ENCODE data around the gene LYPD6B.

Gene LYPD6B

GRCh38 chr2:149167001-149167780 is 128.7 kb downstream of the LYPD6B start:
- DNase-seq: peak; percentile 36

- no peak for DNase-seq
These were observed 129.4 kb downstream of the LYPD6B start for GRCh38 chr2:149167941-149168340.

- no peak for DNase-seq
These were observed 131.2 kb downstream of the LYPD6B start for GRCh38 chr2:149169656-149170055.

GRCh38 chr2:149170156-149170555 is 131.7 kb downstream of the LYPD6B start:
- no peak for DNase-seq

- no peak for DNase-seq
These were observed 132.4 kb downstream of the LYPD6B start for GRCh38 chr2:149170911-149171310.

GRCh38 chr2:149173220-149173619 is 134.7 kb downstream of the LYPD6B start:
- no peak for DNase-seq

- no peak for DNase-seq
These were observed 137.5 kb downstream of the LYPD6B start for GRCh38 chr2:149175956-149176355.

GRCh38 chr2:149178612-149179011 is 140.1 kb downstream of the LYPD6B start:
- DNase-seq: no peak

GRCh38 chr2:149180226-149180875 is 141.9 kb downstream of the LYPD6B start:
- no peak for DNase-seq

GRCh38 chr2:149183187-149183586 is 144.7 kb downstream of the LYPD6B start:
- no peak for DNase-seq

GRCh38 chr2:149184991-149185390 is 146.5 kb downstream of the LYPD6B start:
- DNase-seq: no peak

- DNase-seq: no peak
These were observed 147.5 kb downstream of the LYPD6B start for GRCh38 chr2:149185942-149186490.

- DNase-seq: no peak
These were observed 148.6 kb downstream of the LYPD6B start for GRCh38 chr2:149187057-149187456.

- no peak for DNase-seq
These were observed 149.8 kb downstream of the LYPD6B start for GRCh38 chr2:149188291-149188690.

- DNase-seq: no peak
These were observed 151.3 kb downstream of the LYPD6B start for GRCh38 chr2:149189769-149190168.

- DNase-seq: no peak
These were observed 153.4 kb downstream of the LYPD6B start for GRCh38 chr2:149191915-149192314.

GRCh38 chr2:149192427-149192826 is 153.9 kb downstream of the LYPD6B start:
- DNase-seq: no peak

- DNase-seq: no peak
These were observed 161.6 kb downstream of the LYPD6B start for GRCh38 chr2:149200109-149200520.

GRCh38 chr2:149204686-149205085 is 166.2 kb downstream of the LYPD6B start:
- DNase-seq: no peak

GRCh38 chr2:149205143-149205542 is 166.6 kb downstream of the LYPD6B start:
- no peak for DNase-seq

- no peak for DNase-seq
These were observed 175.4 kb downstream of the LYPD6B start for GRCh38 chr2:149213764-149214493.

GRCh38 chr2:149218497-149218896 is 180.0 kb downstream of the LYPD6B start:
- DNase-seq: no peak

GRCh38 chr2:149219856-149220255 is 181.4 kb downstream of the LYPD6B start:
- DNase-seq: no peak

- DNase-seq: no peak
These were observed 182.5 kb downstream of the LYPD6B start for GRCh38 chr2:149221002-149221401.

Data from activated naive CD4-positive, alpha-beta T cell treated with Interleukin-2 at 50 U/mL for 16 hours (primary cell).